ENCODE results near the gene MRPS2. TPM values are rescaled to one million over a fixed set of nuclear protein-coding genes. Genes with fewer than 3 reads are reported as not detected.

The MRPS2 gene
- total and polyA plus RNA-seq, 9 of the 15 experiments (the other 6 are each of a cell fraction or from before 2014, with no cell fraction given), result 8.0 to 167 (median 81.3) TPM

DNA sequence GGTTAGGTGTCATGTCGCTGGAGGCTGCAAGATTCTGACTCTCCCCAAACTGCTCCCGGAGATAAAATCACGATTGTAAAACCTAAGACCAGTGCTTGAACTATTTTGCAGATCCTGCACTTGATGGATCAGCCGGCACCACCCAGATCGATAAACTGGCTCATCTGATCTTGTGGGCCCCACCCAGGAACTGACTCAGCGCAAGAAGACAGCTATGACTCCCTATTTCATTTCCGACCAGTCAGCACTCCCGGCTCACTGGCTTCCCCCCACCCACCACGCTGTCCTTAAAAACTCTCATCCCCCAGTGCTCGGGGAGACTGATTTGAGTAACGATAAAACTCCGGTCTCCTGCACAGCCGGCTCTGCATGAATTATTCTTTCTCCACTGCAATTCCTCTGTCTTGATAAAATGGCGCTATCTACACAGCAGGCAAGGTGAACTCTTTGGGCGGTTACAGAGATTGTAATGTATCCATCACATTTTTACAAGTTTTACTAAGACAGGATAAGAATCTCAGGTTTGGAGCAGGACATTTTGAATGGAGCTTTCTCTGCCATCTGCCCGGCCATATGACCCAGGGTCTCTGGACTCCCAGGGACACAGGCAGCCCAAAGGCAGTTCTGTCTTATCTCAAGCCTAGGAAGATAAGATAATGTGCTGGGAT, 31.5 kb upstream of the MRPS2 start (continued):
- TF ChIP-seq KLF16 (IDR thresholded peaks at IDR 0.05) (no peak), SIRT6 (IDR thresholded peaks at IDR 0.05; ENCODE audit: low read depth, low read length) (no peak), XRCC5 (IDR thresholded peaks at IDR 0.05; ENCODE audit: low read depth, low read length) (no peak), NELFE (IDR thresholded peaks at IDR 0.05; ENCODE audit: insufficient read depth, insufficient read length) (no peak), CBFA2T3 (IDR thresholded peaks at IDR 0.05) (peak; percentile 70), FOXA3 (CRISPR knock-in tag; conservative IDR thresholded peaks at IDR 0.05 in 1 of 2, IDR thresholded peaks at IDR 0.05 in 1 of 2) (no peak), ZBTB9 (CRISPR knock-in tag; IDR thresholded peaks at IDR 0.05) (no peak), HNRNPUL1 (IDR thresholded peaks at IDR 0.05; ENCODE audit: low read length) (no peak), POU5F1 (IDR thresholded peaks at IDR 0.05; ENCODE audit: borderline replicate concordance, low read depth, low read length, partially characterized antibody) (no peak), RBM17 (IDR thresholded peaks at IDR 0.05; ENCODE audit: borderline replicate concordance, low read depth, low read length) (no peak), BRD4 (IDR thresholded peaks at IDR 0.05) (no peak), ZBED1 (IDR thresholded peaks at IDR 0.05) (no peak), TCF3 (CRISPR knock-in tag; IDR thresholded peaks at IDR 0.05) (no peak), TEAD2 (tag; IDR thresholded peaks at IDR 0.05) (no peak), NR2C2 (CRISPR knock-in tag; IDR thresholded peaks at IDR 0.05) (no peak), NR2C2 (tag; IDR thresholded peaks at IDR 0.05) (peak; percentile 45; the same call in 1 of the 2 replicates), MBD2 (IDR thresholded peaks at IDR 0.05; ENCODE audit: borderline replicate concordance, low read depth) (0 out of 2 replicates have a peak, but pooled peaks have one; percentile 44), MAFF (IDR thresholded peaks at IDR 0.05; ENCODE audit: low read length) (peak; percentile 85)
- TF ChIP-seq, protein P1, sequence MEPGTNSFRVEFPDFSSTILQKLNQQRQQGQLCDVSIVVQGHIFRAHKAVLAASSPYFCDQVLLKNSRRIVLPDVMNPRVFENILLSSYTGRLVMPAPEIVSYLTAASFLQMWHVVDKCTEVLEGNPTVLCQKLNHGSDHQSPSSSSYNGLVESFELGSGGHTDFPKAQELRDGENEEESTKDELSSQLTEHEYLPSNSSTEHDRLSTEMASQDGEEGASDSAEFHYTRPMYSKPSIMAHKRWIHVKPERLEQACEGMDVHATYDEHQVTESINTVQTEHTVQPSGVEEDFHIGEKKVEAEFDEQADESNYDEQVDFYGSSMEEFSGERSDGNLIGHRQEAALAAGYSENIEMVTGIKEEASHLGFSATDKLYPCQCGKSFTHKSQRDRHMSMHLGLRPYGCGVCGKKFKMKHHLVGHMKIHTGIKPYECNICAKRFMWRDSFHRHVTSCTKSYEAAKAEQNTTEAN (CRISPR knock-in tag; IDR thresholded peaks at IDR 0.05), result no peak
- TF ChIP-seq, protein P2, sequence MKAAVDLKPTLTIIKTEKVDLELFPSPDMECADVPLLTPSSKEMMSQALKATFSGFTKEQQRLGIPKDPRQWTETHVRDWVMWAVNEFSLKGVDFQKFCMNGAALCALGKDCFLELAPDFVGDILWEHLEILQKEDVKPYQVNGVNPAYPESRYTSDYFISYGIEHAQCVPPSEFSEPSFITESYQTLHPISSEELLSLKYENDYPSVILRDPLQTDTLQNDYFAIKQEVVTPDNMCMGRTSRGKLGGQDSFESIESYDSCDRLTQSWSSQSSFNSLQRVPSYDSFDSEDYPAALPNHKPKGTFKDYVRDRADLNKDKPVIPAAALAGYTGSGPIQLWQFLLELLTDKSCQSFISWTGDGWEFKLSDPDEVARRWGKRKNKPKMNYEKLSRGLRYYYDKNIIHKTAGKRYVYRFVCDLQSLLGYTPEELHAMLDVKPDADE (conservative IDR thresholded peaks at IDR 0.05; ENCODE audit: control insufficient read depth, low read depth, low read length), result 0 out of 2 replicates have a peak, but pooled peaks have one; percentile 30
- TF ChIP-seq, protein P3, sequence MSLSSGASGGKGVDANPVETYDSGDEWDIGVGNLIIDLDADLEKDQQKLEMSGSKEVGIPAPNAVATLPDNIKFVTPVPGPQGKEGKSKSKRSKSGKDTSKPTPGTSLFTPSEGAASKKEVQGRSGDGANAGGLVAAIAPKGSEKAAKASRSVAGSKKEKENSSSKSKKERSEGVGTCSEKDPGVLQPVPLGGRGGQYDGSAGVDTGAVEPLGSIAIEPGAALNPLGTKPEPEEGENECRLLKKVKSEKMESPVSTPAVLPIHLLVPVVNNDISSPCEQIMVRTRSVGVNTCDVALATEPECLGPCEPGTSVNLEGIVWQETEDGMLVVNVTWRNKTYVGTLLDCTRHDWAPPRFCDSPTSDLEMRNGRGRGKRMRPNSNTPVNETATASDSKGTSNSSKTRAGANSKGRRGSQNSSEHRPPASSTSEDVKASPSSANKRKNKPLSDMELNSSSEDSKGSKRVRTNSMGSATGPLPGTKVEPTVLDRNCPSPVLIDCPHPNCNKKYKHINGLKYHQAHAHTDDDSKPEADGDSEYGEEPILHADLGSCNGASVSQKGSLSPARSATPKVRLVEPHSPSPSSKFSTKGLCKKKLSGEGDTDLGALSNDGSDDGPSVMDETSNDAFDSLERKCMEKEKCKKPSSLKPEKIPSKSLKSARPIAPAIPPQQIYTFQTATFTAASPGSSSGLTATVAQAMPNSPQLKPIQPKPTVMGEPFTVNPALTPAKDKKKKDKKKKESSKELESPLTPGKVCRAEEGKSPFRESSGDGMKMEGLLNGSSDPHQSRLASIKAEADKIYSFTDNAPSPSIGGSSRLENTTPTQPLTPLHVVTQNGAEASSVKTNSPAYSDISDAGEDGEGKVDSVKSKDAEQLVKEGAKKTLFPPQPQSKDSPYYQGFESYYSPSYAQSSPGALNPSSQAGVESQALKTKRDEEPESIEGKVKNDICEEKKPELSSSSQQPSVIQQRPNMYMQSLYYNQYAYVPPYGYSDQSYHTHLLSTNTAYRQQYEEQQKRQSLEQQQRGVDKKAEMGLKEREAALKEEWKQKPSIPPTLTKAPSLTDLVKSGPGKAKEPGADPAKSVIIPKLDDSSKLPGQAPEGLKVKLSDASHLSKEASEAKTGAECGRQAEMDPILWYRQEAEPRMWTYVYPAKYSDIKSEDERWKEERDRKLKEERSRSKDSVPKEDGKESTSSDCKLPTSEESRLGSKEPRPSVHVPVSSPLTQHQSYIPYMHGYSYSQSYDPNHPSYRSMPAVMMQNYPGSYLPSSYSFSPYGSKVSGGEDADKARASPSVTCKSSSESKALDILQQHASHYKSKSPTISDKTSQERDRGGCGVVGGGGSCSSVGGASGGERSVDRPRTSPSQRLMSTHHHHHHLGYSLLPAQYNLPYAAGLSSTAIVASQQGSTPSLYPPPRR (CRISPR knock-in tag; IDR thresholded peaks at IDR 0.05; ENCODE audit: borderline replicate concordance), result no peak
